ENCODE data around the gene BCAS3. TPM values are rescaled to one million over a fixed set of nuclear protein-coding genes. Genes with fewer than 3 reads are reported as not detected.

Gene BCAS3
- total RNA-seq, 4 donors from 2014 or later = 18.2 to 60.6 (median 23.4) TPM

DNA sequence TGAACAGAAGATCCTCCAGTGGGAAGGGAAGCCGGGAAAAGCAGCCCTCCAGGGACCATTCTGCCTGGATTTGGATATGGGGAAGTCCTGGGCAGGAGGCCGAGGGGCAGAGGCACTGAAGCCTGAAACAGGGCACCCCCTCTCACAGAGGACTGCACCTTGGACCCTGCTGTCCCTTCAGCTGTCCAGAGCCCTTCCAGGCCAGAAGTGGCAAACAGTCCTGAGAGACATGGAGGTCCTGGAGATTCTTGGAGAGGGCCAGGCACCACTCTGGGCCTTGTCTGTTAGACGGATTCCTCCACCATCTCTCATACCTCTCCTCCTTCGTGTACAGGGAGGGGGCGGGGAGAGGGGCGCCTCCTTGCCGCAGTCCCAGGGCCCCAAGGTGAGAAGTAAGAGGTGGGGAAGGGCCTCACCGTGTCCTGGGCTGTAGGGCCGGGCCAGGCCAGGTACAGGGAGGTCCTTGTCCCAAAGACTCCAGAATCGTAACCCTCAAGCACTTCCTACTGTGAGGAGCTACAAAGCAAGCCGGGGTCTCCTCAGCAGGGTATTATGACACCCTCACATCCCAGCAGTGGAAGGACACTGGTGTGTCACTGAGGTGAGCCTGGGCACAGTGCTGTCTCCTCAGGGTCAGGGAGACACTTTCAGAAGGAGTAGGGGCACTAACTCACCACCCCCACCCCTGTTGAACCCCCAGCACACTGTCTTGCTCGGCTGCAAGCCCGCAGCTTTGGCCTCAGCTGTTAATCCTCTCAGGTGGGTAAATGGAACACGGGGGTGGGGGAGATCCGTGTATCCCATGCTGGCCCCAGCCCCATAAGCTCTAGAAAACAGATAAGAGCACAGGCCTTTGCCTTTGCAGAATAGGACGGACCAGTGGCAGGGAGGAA is 705.4 kb downstream of the BCAS3 start:
- in situ Hi-C loops (cut with MboI; ENCODE audit: low sequenced_read_pairs in 4 of 4) = loop anchor here (25.0 kb wide), 4 partner anchors 371 to 671 kb away; no protein-coding TSS in a partner anchor
- ATAC-seq (no peak), DNase-seq (no peak)
- intact Hi-C loops (cut with DNase I; ENCODE audit: low total_unique reads) = no loop called here
- no peaks in the 10 kb centered on the region for H3K36me3 ChIP-seq
- TF ChIP-seq, protein P1, sequence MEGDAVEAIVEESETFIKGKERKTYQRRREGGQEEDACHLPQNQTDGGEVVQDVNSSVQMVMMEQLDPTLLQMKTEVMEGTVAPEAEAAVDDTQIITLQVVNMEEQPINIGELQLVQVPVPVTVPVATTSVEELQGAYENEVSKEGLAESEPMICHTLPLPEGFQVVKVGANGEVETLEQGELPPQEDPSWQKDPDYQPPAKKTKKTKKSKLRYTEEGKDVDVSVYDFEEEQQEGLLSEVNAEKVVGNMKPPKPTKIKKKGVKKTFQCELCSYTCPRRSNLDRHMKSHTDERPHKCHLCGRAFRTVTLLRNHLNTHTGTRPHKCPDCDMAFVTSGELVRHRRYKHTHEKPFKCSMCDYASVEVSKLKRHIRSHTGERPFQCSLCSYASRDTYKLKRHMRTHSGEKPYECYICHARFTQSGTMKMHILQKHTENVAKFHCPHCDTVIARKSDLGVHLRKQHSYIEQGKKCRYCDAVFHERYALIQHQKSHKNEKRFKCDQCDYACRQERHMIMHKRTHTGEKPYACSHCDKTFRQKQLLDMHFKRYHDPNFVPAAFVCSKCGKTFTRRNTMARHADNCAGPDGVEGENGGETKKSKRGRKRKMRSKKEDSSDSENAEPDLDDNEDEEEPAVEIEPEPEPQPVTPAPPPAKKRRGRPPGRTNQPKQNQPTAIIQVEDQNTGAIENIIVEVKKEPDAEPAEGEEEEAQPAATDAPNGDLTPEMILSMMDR (IDR thresholded peaks at IDR 0.05 in 4 of 5, conservative IDR thresholded peaks at IDR 0.05 in 1 of 5) = no peak
- TF ChIP-seq POLR2A (IDR thresholded peaks at IDR 0.05) = no peak
- H3K27me3 ChIP-seq = no peaks in the 10 kb centered on the region
- H3K4me1 ChIP-seq = peaks cover 6 to 11% of the 10 kb centered on the region in 2 donors
- no peaks in the 10 kb centered on the region for H3K9me3 ChIP-seq
- H3K27ac ChIP-seq = no peak overlapping the region
- no peak overlapping the region for H3K4me3 ChIP-seq

DNA sequence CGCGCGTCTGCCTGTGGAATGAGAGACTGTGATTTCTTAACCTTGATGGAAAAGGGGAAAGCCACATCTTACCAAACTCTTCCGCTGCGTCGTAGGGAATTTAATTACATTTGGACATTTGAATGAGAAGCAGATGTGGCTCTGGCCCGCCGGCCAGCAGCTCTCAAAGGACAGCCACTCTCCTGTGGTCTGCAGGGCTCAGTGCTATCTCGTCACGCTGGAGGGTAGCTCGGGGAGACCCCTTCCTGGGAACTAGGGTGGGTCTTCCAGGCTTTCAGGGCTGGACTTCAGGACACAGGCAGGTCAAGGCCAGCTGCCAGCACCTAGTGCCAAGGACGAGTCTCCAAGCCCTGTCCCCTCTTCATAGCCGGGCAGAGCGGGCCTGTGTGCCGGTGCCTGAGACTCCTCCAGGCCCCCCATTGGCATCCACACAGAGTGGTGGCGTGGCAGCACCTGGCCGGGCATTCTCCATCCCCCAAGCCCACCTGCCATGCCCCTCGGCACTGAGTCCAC is 706.1 kb downstream of the BCAS3 start:
- ATAC-seq (no peak), DNase-seq (no peak)
- TF ChIP-seq, protein P1 (IDR thresholded peaks at IDR 0.05 in 4 of 5, conservative IDR thresholded peaks at IDR 0.05 in 1 of 5) = no peak
- TF ChIP-seq POLR2A (IDR thresholded peaks at IDR 0.05) = no peak
- peaks cover 0 to 6% of the 10 kb centered on the region in 2 donors for H3K4me1 ChIP-seq
- intact Hi-C loops (cut with DNase I; ENCODE audit: low total_unique reads) (no loop called here), in situ Hi-C loops (cut with MboI; ENCODE audit: low sequenced_read_pairs in 4 of 4) (loop anchor here (25.0 kb wide), 4 partner anchors 371 to 671 kb away; no protein-coding TSS in a partner anchor)
- no peak overlapping the region for H3K27ac ChIP-seq
- H3K27me3 ChIP-seq = no peaks in the 10 kb centered on the region
- no peaks in the 10 kb centered on the region for H3K36me3 ChIP-seq
- H3K9me3 ChIP-seq = no peaks in the 10 kb centered on the region
- no peak overlapping the region for H3K4me3 ChIP-seq

DNA sequence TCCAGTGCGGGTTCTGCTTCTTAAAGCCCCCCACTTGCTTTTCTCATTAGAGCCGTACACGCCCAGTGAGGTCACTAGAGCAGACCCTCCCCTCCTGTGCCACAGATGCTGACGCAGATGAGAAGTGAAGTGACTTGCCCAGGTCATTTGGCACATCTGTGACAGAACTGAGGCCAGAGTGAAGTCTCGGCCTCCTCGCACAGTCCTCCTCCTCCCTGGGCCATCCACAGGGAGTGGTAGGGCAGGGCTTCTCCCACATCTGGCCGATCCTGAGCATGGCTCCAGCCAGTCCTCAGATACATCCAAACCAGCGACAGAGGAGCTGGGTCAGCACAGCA is 706.7 kb downstream of the BCAS3 start:
- no peak for DNase-seq
- intact Hi-C loops (cut with DNase I; ENCODE audit: low total_unique reads) (no loop called here), in situ Hi-C loops (cut with MboI; ENCODE audit: low sequenced_read_pairs in 4 of 4) (loop anchor here (25.0 kb wide), 4 partner anchors 372 to 672 kb away; no protein-coding TSS in a partner anchor)
- peaks cover under 1 to 6% of the 10 kb centered on the region in 2 donors for H3K4me1 ChIP-seq
- no peak for ATAC-seq
- no peaks in the 10 kb centered on the region for H3K27me3 ChIP-seq
- TF ChIP-seq POLR2A (IDR thresholded peaks at IDR 0.05) = no peak
- TF ChIP-seq, protein P1 (IDR thresholded peaks at IDR 0.05 in 4 of 5, conservative IDR thresholded peaks at IDR 0.05 in 1 of 5) = no peak
- no peaks in the 10 kb centered on the region for H3K9me3 ChIP-seq
- H3K27ac ChIP-seq = no peak overlapping the region
- H3K4me3 ChIP-seq = no peak overlapping the region
- H3K36me3 ChIP-seq = no peaks in the 10 kb centered on the region

DNA sequence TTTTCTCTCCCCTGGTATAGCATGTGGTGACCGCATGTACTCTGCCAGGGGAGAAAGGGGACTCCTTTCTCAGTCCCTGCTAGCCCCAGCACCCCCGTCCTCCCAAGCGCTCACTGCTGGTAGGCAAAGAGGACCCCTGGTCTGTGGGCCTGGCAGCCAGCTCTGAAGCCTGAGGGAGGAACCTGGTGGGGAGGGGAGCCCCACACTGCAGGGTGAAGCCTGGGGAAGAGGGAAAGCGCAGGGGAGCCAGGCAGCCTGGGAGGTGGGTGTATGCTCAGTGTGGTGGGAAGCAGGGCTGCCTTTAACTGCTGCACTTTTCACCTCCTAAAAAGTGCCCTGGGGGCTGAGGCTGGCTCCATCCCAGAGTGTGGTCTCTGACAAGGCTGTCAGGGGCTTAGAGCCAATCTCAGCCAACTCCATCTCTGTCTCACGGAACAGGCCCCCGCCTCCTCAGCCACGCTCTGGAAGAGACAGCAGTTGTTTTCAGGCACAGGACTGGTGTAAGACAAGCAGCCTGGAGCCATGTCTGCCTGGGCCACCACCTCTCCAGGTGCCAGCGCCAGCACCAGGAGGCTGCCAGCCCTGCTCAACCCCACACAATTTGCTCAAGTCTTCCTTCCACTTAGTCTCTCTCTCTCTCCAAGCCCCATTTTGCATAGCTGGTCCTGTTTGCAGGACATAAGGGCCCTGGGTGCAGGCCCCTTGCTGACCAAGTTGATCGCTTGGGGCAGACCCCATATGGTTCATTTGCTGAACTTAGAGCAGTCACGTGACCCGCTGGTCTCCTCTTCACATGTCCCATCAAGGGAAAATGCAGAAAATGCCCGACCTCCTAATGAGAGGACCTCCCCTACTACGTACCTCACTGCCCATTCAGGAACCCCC is 707.3 kb downstream of the BCAS3 start:
- no peak for TF ChIP-seq POLR2A (IDR thresholded peaks at IDR 0.05)
- TF ChIP-seq, protein P1 (IDR thresholded peaks at IDR 0.05 in 4 of 5, conservative IDR thresholded peaks at IDR 0.05 in 1 of 5) = no peak
- ATAC-seq (no peak), DNase-seq (no peak)
- Histone ChIP-seq H3K9me3 (no peaks in the 10 kb centered on the region), H3K4me3 (no peak overlapping the region), H3K36me3 (no peaks in the 10 kb centered on the region), H3K4me1 (peaks cover 4 to 6% of the 10 kb centered on the region in 2 donors), H3K27ac (no peak overlapping the region), H3K27me3 (no peaks in the 10 kb centered on the region)
- in situ Hi-C loops (cut with MboI; ENCODE audit: low sequenced_read_pairs in 4 of 4) (loop anchor here (25.0 kb wide), 4 partner anchors 373 to 673 kb away; no protein-coding TSS in a partner anchor), intact Hi-C loops (cut with DNase I; ENCODE audit: low total_unique reads) (no loop called here)
